ENCODE results near the gene SORCS2.
A peak's percentile ranks its signal among the peaks of the same experiment; 100 is the strongest.

The SORCS2 gene

DNA sequence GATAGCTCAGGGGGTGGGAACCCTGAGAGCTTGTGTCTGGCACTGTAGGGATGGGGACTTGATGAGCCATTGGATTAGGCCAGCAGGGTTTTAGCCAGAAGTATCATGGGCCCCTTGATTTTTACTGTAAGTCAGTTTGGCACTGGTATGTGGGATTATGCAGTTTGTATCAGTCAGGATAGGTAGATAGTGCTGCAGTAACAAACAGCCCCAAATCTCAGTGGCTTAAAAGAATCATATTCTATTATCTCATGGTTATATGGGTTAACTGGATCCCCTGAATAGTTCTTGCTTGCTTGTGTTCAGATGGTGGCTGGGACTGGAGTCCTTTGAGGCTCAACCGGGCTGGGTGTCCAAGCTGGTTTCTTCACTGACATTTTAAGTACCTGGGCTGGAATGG lies 56.5 kb downstream of the SORCS2 start:
- DNase-seq, result no peak

GRCh38 chr4:7251321-7251720 lies 59.0 kb downstream of the SORCS2 start:
- DNase-seq, result no peak

- no peak for DNase-seq
These were observed 59.7 kb downstream of the SORCS2 start for GRCh38 chr4:7252051-7252450.

GRCh38 chr4:7252510-7253340 lies 60.4 kb downstream of the SORCS2 start:
- no peak for DNase-seq

- no peak for DNase-seq
These were observed 61.0 kb downstream of the SORCS2 start for GRCh38 chr4:7253341-7253700.

DNA sequence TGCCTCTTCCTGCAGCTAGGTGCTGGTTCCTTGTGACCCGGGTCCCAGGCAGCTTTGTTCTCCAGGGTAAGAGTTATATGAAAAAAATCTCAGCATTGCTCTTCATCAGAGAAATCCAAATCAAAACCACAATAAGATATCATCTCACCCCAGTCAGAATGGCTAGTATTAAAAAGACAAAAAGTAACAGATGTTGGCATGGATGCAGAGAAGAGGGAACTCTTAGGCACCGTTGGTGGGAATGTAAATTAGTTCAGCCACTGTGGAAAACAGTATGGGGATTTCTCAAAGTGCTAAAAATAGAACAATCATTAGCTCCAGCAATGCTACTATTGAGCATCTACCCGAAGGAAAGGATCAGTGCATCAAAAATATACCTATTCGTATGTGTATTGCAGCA lies 61.5 kb downstream of the SORCS2 start:
- DNase-seq, result no peak

DNA sequence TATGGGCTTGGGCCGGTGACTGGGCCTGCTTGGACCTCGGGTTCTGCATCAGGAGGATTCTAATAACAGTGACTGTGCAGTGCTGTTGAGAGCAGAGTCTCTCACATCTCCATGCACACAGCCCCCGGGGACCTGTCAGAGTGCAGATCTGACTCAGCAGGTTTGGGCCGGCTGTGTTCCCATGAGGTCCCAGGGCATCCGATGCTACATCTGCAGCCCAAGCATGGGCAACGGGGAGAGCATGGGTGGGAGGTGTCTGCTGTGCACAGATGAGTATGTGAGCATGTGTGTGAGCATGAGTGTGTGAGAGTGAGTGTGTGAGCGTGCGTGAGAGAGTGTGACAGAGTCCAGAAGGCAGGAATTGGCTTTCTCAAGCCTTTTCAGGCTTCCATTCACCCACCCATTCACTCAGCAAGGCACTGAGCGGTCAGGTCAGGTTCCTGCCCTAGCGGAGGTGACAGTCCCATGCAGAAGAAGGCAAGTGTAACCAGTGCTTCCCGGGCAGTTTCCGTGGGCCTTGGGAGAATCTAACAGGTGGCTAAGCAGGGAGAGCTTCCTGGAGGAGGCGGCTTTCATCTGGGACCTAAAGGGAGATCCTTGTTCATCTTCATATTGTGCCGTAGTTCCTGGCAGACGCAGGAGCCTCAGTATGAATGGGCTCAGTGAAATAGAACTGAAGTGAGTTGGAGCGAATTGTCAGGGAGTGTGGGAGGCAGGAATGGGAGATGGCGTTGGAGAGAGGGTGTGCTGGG lies 62.6 kb downstream of the SORCS2 start:
- DNase-seq, result no peak

DNA sequence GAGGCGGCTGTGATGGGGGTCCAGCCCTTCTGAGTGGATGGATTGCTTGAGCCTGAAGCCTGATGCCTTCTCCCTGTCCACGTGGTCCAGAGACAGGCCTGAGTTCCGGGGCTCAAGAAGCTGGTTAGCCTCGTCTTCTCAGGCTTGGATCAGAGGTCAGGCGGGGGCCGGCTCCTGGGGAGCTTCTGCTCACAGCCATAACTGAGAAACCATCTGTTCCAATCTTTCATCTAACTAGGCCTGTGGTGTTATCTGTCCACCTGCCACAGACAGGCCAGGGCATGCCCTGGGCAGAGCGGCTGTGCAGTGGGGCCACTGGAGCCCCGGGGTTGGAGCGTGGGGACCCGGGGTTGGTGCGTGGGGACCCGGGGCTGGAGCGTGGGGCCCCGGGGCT lies 63.1 kb downstream of the SORCS2 start:
- DNase-seq, result no peak

DNA sequence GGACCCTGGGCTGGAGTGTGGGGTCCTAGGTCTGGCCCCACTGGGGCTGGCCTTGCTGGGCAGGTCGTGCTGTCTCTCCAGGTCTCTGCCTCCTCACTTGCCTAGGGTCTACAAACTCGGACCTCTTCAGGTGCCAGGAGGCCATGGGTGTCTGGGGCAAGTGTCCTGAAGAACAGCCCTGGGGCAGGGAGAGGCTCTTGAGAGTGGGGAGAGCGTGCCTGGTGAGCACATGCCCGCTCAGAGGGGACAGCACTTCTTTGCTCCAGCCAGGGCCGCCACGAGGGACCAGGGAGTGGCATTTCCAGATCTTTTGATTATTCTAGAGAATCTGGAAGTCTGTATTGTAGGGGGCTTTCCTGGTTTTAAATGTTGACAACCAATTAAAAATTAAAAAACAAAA lies 63.7 kb downstream of the SORCS2 start:
- DNase-seq, result no peak

GRCh38 chr4:7256984-7257810 lies 64.9 kb downstream of the SORCS2 start:
- DNase-seq, result no peak

DNA sequence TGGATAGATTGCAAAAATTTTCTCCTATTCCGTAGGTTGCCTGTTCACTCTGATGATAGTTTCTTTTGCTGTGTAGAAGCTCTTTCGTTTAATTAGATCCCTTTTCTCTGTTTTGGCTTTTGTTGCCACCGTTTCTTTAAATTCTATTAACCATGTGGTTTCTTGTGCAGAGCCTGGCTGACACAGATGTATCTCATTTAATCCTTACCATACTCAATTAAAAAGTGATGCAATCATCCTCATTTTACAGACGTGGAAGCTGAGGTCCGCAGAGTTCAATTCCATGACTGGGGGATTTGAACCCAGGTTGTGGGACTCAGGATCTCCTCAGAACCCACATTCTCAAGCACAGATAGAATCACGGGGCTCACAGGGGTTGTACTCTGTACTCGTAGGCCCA lies 66.7 kb downstream of the SORCS2 start:
- no peak for DNase-seq

DNA sequence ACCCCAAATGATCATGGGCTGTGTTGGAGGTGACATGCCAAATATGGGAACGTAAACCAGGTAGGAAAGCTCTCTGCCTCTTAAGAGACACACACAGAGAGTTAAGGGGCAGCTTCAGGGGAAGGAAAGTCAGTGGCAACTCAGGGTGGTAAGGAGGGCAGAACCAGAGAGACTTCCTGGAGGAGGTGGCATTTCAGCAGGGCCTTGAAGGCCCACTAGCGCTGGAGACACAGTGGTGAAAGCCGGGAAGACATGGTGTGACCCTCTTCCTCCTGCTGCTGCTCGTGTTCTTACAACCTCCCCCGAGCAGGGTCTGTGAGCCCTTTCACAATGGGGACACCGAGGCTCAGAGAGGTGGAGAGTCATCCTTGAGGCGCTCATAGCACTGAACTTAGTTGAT lies 68.2 kb downstream of the SORCS2 start:
- no peak for DNase-seq

DNA sequence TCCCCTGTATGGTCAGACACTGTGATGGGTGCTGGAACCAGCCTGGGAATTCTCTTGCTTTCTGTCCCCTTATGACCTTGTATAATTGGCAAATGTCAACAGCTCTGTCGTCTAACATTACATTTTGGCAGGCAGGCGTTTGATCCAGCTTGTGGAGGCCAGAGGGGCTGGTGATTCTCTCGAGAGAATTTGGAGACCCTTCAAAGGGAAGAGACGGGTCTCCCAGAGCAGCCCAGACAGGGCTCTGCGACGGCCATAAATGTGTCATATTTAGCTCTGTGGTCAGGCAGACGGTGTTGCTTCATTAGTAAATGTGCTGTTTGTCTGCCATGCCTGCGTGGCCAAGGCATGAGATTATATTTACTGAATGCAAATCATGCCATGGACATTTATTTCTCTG lies 68.7 kb downstream of the SORCS2 start:
- no peak for DNase-seq

GRCh38 chr4:7261536-7261935 lies 69.2 kb downstream of the SORCS2 start:
- no peak for DNase-seq

- no peak for DNase-seq
These were observed 69.8 kb downstream of the SORCS2 start for GRCh38 chr4:7262134-7262533.

DNA sequence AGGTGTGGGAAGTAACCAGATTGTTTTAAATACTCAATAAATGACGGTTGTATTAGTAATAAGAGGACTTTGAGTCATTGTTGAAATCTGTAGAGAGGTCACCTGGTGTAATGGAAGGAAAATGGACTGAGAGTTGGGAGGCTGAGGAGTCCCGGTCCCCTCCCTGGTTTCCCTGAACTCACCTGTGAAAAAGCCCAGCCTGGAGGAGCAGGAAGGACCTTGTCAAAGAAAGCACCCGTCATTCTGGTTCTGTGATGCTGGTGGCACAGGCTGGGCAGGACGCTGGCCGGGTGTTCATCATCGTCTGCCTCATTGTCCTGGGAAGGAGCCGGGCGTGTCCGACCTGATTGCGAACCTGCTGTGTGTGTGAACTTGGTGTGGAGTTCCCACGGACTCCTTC lies 70.8 kb downstream of the SORCS2 start:
- no peak for DNase-seq

- no peak for DNase-seq
These were observed 72.4 kb downstream of the SORCS2 start for GRCh38 chr4:7264694-7265093.

DNA sequence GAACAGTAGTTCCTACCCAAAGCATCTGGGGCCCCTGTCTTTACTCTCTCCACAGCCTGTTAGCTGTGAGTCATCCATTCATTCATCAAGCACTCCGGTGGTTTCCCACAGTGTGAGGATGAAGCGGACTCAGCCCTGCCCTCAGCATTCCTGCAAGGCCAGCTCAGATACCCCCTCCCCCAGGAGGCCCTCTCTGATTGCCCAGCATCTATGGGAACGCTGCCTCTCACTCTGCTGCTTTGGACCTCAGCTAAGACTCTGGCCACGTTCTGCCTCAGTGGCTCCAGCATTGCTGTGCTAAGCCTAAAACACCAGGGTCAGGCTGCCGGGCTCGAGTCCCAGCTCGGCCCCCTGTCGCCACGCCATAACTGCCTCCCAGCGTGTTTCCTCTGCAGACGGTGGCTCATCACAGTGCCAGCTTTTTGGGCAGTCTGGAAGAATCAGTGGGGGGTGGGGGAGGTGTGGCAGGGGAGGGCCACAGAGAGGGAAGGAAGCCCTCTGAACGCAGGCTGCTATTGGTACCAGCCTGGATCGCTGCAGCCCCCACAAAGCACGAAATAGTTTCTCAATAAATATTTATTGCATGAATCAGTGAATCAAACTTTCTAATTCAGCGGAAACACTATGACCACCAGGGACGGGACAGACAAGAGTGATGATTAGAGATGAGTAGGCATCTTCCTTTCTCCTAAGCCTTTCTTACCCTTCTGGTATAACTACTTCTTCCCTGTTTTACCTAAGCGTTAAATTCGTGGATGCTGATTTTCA lies 74.4 kb downstream of the SORCS2 start:
- peak; percentile 94 for DNase-seq

- DNase-seq, result no peak
These were observed 75.5 kb downstream of the SORCS2 start for GRCh38 chr4:7267829-7268228.

DNA sequence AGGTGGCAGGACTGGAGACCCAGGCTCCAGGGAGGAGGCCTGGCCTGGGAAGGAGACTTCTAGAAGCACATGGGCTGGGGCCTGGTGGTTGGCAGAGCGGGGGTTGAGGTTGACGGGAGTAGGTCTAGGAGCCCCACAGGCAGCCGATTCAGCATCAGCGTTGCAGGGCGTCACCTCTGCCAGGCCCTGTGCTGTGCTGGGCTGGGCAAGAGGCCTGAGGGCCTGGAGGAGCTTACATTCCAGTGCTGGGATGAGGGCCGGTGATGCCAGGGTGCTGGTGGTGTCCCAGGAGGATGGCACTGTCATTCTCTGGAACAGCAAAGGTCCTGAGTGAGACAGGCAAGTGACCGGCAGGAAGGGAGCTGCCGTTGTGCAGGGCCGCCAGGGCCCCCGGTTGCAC lies 76.6 kb downstream of the SORCS2 start:
- DNase-seq, result no peak

GRCh38 chr4:7270121-7270520 lies 77.8 kb downstream of the SORCS2 start:
- DNase-seq, result no peak

GRCh38 chr4:7272404-7272803 lies 80.1 kb downstream of the SORCS2 start:
- no peak for DNase-seq

GRCh38 chr4:7273738-7274297 lies 81.5 kb downstream of the SORCS2 start:
- DNase-seq, result no peak
